Astrocyte of the hippocampus (primary cell): ENCODE data around the gene HDHD3.
"Not testable (repeated sequence)": the region's sequence is repeated elsewhere in the genome, so short reads cannot be mapped to it uniquely, and the experiment has no call there.

Source experiments
- DNase-seq: peaks from one replicate; pipeline ENCODE4 v3.0.0; 2011; ENCODE audit warnings: low read depth, low spot score

HDHD3 gene

DNA sequence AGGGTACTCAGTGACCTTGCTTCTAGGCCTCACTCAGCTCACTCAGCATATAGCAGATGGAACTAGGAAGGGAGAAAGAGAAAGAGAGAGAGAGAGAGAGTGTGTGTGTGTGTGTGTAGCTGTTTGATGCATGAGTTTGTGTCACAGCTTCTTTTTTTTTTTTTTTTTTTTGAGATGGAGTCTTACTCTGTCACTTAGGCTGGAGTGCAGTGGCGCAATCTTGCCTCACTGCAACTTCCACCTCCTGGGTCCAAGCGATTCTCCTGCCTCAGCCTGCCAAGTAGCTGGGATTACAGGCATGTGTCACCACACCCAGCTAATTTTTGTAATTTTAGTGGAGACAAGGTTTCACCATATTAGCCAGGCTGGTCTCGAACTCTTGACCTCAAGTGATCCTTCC is 11.1 kb downstream of the HDHD3 start:
- not testable (repeated sequence) for DNase-seq

DNA sequence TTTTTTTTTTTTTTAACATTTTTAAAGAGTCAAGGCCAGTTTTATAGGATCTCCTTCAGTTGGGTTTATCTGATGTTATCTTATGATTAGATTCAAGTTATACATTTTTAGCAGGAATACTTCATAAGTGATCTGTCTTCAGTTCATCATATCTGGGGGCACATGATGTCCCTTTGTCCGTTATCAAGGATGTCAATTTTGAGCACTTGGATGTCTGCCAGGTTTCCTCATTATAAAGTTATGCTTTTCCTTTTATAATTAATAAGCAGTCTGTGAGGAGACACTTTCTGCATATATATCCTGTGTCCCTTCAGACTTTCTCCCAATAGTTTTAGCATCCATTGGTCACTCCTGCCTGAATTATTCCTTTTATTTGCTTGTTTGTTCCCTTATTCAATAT is 11.8 kb downstream of the HDHD3 start:
- no peak for DNase-seq

DNA sequence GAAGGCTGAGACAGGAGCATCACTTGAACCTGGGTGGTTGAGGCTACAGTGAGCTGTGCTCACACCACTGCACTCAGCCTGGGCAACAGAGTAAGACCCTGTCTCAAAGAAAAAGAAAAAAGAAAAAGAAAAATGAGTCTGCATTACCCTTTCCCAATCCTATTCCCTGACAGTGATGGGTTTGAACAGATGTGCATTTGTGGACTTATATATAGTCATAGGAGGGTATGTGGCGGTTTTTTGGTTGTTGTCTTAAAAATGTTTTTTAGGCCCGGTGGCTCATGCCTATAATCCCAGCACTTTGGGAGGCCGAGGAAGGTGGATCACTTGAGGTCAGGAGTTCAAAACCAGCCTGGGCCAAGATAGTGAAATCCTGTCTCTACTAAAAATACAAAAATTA is 13.4 kb downstream of the HDHD3 start:
- no peak for DNase-seq

DNA sequence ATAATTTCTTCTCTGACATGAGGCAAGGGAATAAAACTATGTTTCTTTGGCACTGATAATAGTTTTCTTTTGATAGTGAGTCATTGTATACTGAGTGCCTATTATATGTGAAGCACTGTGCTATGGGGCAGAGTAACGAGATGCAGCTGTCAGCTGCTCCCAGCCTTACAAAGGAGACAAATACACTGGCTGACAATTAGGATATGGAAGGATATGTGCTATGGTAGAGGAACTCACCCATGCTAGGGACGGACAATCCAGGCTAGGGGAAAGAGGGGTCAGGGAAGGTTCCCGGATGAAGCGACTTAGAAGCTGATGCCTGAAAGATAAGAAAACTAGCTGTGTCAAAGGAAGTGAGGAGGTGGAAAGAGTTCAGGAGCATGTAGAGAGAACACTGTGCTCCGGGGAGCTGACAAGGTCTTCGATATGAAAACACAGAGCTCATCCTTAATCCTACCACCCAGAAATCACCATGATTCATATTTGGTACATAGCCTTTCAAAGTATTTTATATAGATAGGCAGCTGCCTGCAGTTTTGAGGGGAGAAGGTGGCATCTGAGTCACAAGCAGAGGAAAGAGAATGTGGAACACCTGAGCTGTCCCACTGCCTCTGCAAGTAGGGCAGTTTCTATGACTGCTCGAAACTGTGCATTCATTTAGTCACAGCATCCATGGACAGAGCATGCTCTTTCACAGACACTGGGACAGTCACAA is 15.3 kb downstream of the HDHD3 start:
- DNase-seq, result peak; percentile 18

DNA sequence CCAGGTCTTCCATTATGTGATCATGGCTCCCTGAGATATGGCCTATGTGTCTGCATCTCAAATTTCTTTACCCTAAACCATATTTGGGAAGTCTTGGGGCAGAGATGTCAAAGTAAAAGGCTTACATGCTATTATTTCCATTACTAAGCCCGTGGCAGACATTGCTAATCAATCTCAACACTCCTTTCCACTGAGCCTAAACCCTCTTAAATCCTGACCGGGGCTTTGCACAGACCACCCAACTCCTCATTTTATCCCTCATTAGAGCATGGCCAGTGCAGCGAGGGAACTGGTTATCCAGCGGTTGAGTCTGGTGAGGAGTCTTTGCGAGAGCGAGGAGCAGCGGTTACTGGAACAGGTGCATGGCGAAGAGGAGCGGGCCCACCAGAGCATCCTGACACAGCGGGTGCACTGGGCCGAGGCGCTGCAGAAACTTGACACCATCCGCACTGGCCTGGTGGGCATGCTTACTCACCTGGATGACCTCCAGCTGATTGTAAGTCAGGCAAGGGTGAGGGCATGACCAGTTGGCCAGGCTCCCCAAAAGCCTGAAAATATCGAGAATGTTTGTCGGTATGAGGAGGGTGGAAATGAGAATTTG is 16.4 kb downstream of the HDHD3 start:
- DNase-seq, result no peak

DNA sequence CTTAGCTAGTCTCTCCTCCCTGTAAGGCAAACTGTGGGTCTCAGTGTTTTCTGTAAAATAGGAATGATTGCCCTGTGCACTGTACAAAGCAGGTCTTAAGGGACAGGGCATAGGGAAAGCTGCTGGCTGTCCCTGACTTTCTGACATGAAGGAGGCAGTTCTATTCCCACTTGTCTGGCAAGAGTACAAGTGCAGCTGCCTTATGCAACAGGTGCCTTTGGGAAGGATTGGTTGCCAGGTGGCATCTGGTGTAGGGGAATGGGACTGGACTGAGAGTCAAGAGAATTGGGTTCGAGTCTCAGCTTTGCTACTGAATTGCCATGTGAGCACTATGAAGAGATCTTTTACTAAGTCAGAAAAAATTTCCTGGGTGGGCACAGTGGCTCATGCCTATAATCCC is 17.4 kb downstream of the HDHD3 start:
- no peak for DNase-seq

DNA sequence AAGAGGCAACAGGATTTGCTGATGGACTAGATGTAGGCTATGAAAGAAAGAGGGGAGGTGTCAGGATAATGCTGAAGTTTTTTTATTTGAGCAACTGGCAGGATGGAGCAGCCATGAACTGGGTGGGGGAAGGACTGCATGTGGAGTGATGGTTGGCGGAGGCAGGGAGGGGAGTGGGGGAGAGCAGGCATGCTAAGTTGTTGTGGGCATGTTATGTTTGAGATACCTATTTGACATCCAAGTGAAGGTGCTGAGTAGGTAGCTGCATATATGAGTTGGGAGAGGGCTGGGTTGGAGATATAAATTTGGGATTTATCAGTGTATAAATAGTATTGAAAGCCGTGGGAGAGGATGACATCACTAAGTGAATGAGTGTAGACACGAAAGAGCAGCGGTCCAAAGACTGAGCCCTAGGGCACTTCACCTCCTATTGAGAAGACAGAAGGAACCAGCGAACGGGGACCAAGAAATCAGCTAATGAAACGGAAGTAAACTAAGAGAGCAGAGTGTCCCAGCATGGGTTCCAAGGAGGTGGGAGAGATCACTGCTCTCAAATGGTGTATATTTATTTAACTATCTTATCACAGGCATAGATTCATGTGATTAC is 20.0 kb downstream of the HDHD3 start:
- no peak for DNase-seq

DNA sequence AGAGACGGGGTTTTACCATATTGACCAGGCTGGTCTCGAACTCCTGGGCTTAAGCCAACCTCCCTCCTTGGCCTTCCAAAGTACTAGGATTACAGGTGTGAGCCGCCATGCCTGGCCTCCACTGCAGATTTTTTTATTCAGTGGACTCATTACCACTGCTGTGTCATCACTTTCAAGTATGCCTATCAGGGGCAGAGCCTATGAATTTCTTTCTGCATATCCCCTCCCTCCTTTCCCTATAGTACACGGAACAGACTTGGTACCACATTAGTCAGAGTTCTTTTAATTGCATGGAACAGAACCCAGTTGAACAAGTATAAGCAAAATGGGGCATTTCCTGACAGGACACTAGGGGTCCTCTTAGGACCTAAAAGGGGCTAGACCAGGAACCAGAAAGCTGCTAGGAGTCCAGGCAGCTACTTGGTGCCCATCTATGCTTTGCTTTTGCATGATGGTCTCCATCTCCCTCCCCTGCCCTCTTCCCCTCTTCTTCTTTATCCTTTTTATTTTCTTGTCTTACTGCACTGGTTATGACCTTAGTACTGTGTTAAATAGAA is 21.7 kb downstream of the HDHD3 start:
- no peak for DNase-seq

DNA sequence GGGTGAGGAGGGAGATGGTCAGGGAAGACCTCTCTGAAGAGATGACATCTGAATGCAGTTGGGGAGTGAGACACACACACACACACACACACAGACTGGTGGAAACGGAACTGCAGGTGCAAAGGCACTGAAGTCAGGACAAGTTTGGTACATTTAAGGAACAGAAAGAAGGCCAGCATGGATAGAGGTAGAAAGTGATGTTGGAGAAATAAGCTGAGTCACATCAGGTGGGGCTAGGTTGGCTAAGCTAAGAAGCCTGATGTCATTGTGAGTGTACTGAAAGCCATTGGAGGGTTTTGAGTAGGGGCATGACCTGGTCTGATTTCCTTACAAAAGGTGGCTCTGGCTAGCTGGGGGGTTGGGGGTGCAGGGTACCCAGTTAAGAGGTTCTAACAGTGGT is 24.4 kb downstream of the HDHD3 start:
- no peak for DNase-seq

DNA sequence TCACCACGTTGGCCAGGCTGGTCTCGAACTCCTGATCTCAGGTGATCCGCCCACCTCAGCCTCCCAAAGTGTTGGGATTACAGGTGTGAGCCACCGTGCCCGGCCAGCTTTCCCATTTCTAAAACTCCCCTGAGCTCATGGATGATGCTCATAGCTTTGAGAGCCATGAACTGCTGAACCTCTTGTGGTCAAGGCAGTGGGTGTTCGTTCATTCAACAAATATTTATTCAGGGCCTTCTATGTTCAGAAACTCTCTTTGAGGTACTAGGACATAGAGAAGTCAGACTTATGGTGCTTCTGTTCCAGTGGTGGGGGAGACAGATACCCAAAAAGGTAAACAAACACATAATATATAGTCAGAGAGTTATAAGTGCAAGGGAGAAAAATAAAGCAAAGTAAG is 24.8 kb downstream of the HDHD3 start:
- no peak for DNase-seq

DNA sequence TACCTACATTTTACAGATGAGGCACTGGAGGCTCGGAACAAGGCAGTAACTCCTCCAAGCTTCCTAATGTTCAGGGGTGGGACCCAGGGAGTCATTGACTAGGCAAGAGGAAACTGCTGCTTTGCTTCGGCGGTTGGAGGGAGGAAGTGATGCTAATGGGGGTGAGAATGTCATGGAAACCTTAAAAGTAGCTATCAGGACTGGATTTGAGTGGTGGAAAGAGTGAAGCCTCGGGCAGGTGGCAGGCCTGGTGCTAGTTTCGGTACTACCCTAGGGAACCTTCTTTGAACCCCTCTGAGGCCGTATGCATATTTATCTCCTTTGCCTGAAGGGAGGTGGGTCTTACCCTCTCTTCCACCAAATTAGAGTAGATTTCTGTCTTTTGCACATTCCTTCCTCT is 25.8 kb downstream of the HDHD3 start:
- no peak for DNase-seq

DNA sequence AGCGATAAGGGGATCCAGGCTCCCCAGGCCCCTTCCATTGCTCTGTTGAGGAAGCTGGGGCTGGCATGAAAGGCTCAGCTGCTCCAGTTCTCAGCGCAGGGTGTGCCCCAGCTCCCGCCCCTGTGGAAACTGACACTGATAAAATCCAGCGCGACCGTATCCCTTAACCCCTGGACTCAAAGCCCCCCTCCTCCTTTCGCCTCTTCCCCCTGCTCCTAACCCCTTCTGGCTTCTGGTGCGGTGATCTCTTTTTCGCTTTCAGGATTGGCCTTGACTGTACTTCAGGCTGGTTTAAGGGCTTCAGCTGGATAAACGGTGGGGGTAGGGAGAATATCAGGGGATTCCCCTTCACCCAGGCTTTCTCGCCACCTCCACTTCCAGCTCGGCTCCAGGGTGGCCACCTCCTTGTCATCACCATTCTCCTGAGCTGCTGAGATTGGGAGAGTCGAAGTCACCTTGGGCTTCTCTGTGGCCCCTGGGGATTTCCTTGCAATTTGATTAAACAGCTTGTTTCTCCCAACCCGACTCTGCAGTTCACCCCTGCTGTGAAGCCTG is 26.6 kb downstream of the HDHD3 start:
- no peak for DNase-seq

DNA sequence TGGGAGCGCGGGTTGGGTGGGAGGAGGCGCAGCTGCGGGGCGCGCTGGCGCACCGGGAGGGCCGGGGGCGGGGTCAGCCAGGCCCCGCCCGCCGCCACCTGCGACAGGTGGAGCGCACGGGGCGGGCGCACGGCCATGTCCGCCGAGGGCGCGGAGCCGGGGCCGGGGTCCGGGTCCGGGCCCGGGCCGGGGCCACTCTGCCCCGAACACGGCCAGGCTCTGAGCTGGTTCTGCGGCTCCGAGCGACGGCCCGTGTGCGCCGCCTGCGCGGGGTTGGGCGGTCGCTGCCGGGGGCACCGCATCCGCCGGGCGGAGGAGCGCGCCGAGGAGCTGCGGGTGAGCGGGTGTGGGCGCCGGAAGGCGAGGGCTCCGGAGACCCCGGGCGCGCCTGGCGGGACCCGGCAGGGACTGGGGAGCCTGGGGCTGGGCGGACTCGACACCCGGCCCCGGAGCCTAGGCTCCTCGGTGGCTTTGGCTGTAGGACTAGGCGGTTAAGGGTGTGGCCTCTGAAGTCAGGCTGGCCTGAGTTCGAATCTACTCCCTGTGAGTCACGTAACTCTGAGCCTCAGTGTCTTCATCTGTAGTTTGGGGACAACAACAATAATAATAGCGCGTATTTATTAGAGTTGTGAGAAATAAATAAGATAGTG is 27.2 kb downstream of the HDHD3 start, which contains the start of gene BSPRY:
BSPRY (plus strand) TSS at position 97 of the 650 bp plus-strand sequence; CDS start at position 136, 39 bp downstream.
- peak; percentile 14 for DNase-seq

DNA sequence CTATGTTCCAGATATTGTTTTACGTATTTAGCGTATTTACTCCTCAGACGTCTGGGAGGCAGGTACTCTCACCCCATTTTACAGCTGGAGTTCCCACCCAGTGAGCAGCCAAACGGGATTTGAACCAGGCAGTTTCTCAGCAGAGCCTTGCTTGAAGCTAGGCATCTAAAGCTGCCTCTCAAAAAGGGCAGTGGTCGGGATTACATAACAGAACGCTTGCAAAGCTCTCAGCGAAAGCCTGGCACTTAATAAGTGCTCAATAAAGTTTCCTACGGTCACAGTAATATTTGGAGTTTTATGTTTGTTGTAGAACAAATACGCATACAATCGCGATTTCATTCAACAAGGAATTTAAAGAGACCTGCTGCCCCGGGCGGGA is 27.7 kb downstream of the HDHD3 start:
- DNase-seq, result no peak

DNA sequence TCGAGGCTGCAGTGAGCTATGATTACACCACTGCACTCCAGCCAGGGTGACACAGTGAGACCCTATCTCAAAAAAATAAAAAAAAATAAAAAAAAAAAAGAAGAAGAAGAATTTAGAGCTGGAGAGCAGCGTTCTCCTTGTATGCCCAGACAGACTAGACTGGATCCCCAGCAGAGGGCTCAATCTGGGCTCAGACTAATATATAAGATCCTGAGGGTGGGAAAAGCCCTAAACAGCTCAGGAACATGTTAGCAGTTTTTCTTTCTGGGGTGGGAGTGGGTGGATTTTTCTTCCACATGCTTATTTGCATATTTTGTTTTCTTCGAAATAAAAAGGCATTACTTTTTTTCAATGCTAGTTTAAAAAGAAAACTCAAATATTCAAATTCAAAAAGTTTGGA is 28.3 kb downstream of the HDHD3 start:
- no peak for DNase-seq

DNA sequence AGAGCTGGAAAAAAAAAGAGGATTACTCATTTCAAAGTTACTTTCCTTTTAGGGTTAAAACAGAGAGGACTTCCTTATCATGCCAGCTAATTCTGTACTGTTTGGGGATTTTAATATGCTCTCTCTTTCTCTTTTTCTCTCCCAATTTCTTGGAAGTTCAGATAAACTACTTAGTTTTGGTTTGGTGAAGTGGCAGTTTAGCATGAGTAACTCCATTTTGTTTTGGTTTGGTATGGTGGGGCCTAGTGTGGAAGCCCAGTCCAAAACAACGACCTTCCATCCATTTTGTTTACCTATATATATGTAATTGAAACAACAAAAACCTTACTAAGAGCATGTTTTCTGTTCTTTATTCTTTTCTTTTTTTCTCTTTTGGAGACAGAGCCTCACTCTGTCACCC is 31.1 kb downstream of the HDHD3 start:
- no peak for DNase-seq

DNA sequence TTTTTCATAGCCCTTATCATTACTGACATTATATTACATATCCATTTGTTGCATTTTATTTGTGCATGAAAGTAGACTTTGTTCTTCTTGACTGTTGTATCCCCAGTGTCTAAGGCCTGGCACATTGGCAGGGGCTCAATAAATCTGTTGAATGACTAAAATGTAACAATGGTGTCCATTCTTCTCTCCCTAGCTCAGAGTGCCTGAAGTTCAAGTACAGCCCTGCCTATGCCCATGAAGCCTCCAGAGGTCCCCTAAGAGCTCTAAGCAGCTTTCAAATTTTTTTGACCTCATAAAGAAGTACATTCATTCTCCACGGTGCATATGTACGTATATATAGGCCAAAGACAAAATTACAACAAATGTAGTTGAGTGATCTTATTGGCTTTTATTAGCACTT is 31.6 kb downstream of the HDHD3 start:
- DNase-seq, result no peak

DNA sequence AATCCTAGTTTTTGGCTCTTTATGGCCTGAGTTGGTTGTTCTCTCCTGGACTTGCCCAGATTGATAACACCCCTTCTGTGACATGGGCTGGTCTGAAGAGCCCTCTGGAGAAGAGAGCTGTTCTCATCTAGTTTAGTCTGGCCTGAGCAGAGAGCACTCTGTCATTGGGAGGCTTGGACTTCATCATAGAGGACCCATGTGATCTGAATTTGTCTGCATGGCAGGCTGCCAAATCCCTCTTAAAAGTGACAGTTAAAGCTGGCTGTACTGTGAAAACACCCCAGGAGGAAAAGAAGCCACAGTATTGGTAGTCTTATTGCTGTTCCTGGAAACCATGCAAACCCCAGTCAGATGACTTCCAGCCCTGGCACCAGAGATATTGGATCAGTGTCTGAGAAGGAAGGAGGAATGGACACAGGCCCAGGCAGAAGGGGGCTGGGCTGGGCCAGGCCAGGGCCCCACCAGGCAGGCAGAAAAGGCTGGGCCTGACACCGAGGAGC is 33.0 kb downstream of the HDHD3 start:
- peak; percentile 73 for DNase-seq

DNA sequence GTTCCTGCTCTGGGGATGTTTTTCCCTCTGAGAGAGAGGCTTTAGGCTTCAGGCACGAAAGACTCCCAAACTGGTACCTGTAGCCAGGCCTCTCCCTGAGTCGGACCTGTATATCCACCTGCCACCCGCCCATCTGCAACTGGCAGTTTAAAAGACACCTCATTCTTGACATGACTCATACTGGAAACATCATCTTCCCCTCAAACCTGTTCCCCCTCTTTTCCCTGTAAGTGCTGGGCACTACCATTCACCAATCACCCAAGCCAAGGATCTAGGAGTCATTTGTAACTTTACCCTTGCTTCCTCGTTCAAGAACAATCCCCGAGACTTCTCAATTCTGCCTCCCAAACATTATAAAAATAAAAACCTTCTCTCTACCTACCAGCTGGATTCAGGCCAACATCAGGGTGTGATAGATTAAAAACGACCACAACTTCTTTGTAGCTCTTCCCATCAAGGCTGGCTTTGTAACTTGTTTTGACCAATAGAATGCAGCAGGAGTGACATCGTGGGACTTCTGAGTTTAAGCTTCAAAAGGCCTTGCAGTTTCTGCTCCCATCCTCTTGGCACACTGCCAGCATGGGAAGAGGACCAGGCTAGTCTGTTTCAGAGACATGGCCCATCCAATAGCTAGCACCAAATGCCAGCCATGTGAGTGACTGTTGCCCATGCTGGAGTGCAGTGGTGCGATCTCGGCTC is 34.9 kb downstream of the HDHD3 start:
- no peak for DNase-seq

DNA sequence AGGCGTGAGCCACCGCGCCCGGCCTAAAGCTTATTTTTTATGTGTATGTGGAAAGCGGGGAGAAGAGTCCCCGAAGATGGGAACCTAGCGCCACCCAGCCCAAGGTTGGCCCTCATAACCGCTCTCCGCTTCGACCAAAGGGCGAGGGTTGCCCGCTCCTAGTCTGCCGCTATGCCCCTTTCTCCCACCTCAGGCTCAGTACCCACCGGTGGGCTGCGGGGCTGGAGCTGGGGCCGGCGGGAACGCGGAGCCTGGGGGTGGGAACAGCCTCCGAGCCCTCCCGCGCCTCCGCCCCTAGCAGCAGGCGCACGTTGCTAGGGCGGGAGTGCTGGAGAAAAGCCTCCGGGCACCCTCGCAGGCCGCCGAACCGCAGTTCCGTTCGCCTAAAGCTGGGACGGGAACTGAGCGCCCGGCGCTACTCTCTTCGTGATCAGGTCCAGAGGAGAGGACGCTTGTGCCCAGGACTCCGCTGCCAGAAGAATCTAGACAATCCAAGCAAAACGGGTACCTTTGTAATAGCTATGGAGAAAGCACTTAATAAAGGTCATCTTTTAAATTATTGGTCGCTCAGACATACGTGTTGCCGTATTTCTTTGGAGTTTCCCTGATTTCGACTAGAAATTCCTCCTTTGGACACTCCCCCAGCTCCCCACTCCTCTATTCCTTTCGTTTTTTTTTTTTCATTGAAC is 36.6 kb downstream of the HDHD3 start, which contains the start of gene WDR31:
WDR31 (minus strand) TSS at position 265 of the 689 bp plus-strand sequence. CDS start 8,253 bp downstream, outside the sequence.
- peak; percentile 96 for DNase-seq
